H9 (cell line): ENCODE measurements around the gene LDLRAD4. TPM values are rescaled to one million over a fixed set of nuclear protein-coding genes. Genes with fewer than 3 reads are reported as not detected.

Experiments used
- DNase-seq: peaks from one replicate; pipeline ENCODE4 v3.0.0-alpha.2; 2017
- H2AFZ ChIP-seq: one replicate; pipeline ENCODE4 v1.6.1; 2013; ENCODE audit warnings: mild to moderate bottlenecking, low read length, control low read depth, moderate library complexity
- H2AK5ac ChIP-seq: 2 replicates; pipeline ENCODE4 v1.6.1; 2013; ENCODE audit warnings: low read length, control low read depth, mixed read lengths; ENCODE audit not compliant: insufficient read length
- H2BK120ac ChIP-seq: one replicate; pipeline ENCODE4 v1.6.1; 2013; ENCODE audit warnings: low read depth, mild to moderate bottlenecking, low read length, control low read depth, inconsistent platforms; ENCODE audit not compliant: poor library complexity, severe bottlenecking
- H2BK12ac ChIP-seq: 2 replicates; pipeline ENCODE4 v1.6.1; 2013; ENCODE audit warnings: low read length, control low read depth, mixed read lengths, low read depth; ENCODE audit not compliant: insufficient read length
- H2BK15ac ChIP-seq: 2 replicates; pipeline ENCODE4 v1.6.1; 2013; ENCODE audit warnings: low read depth, low read length, control low read depth
- H2BK20ac ChIP-seq: one replicate; pipeline ENCODE4 v1.6.1; 2013; ENCODE audit warnings: low read depth, mild to moderate bottlenecking, low read length, control low read depth, inconsistent platforms; ENCODE audit not compliant: poor library complexity, severe bottlenecking
- H2BK5ac ChIP-seq: 2 replicates; pipeline ENCODE4 v1.6.1; 2013; ENCODE audit warnings: low read length, control low read depth, mixed read lengths; ENCODE audit not compliant: insufficient read length
- H3K14ac ChIP-seq: 2 replicates; pipeline ENCODE4 v1.6.1; 2013; ENCODE audit warnings: low read length, control low read depth; ENCODE audit not compliant: insufficient read depth
- H3K18ac ChIP-seq: 2 replicates; pipeline ENCODE4 v1.6.1; 2013; ENCODE audit warnings: low read depth, mild to moderate bottlenecking, mixed read lengths, low read length, control low read depth; ENCODE audit not compliant: insufficient read length
- H3K23ac ChIP-seq: 2 replicates; pipeline ENCODE4 v1.6.1; 2013; ENCODE audit warnings: low read length, control low read depth, mixed read lengths, low read depth; ENCODE audit not compliant: insufficient read length
- H3K23me2 ChIP-seq: 2 replicates; pipeline ENCODE4 v1.6.1; 2013; ENCODE audit warnings: low read depth, mild to moderate bottlenecking, mixed read lengths, low read length, control low read depth; ENCODE audit not compliant: insufficient read length, poor library complexity, severe bottlenecking
- H3K27ac ChIP-seq: 2 replicates; pipeline ENCODE4 v1.5.1; 2013; ENCODE audit warnings: low read length, control low read depth, mixed read lengths, low read depth; ENCODE audit not compliant: insufficient read length
- H3K27me3 ChIP-seq: 2 replicates; pipeline ENCODE4 v1.6.1; 2013; ENCODE audit warnings: low read length, control low read depth, inconsistent platforms; ENCODE audit not compliant: insufficient read depth
- H3K4ac ChIP-seq: 2 replicates; pipeline ENCODE4 v1.6.1; 2013; ENCODE audit warnings: low read depth, mild to moderate bottlenecking, control low read depth, inconsistent platforms, low read length, moderate library complexity
- H3K4me1 ChIP-seq: 2 replicates; pipeline ENCODE4 v1.6.1; 2013; ENCODE audit warnings: low read length, control low read depth, inconsistent platforms; ENCODE audit not compliant: insufficient read depth
- H3K4me2 ChIP-seq: 2 replicates; pipeline ENCODE4 v1.6.1; 2013; ENCODE audit warnings: low read length, control low read depth, mixed read lengths; ENCODE audit not compliant: insufficient read length, insufficient read depth
- H3K56ac ChIP-seq: 2 replicates; pipeline ENCODE4 v1.6.1; 2013; ENCODE audit warnings: low read depth, mild to moderate bottlenecking, mixed read lengths, low read length, control low read depth; ENCODE audit not compliant: insufficient read length
- H3K79me1 ChIP-seq: 2 replicates; pipeline ENCODE4 v1.6.1; 2013; ENCODE audit warnings: low read depth, mild to moderate bottlenecking, moderate library complexity, low read length, control low read depth, inconsistent platforms; ENCODE audit not compliant: insufficient read depth, poor library complexity, severe bottlenecking
- H3K79me2 ChIP-seq: 2 replicates; pipeline ENCODE4 v1.6.1; 2013; ENCODE audit warnings: low read length, control low read depth, inconsistent platforms; ENCODE audit not compliant: insufficient read depth
- H3K9ac ChIP-seq: 2 replicates; pipeline ENCODE4 v1.6.1; 2013; ENCODE audit warnings: low read length, control low read depth, mixed read lengths; ENCODE audit not compliant: insufficient read length; ENCODE audit errors: extremely low read depth
- H3K9me3 ChIP-seq: one replicate; pipeline ENCODE4 v1.6.1; 2013; ENCODE audit warnings: low read depth, low read length, inconsistent platforms; ENCODE audit not compliant: control insufficient read depth
- H3T11ph ChIP-seq: one replicate; pipeline ENCODE4 v1.6.1; 2013; ENCODE audit warnings: mild to moderate bottlenecking, low read length, control low read depth, inconsistent platforms
- H4K20me1 ChIP-seq: one replicate; pipeline ENCODE4 v1.6.1; 2013; ENCODE audit not compliant: control insufficient read depth, insufficient read length, insufficient read depth
- H4K5ac ChIP-seq: 2 replicates; pipeline ENCODE4 v1.6.1; 2013; ENCODE audit warnings: low read depth, mild to moderate bottlenecking, mixed read lengths, low read length, control low read depth; ENCODE audit not compliant: insufficient read length
- H4K8ac ChIP-seq: replicated peaks from 2 replicates; pipeline ENCODE4 v1.6.1; 2013; ENCODE audit warnings: low read length, control low read depth, mixed read lengths, low read depth; ENCODE audit not compliant: insufficient read length
- H4K91ac ChIP-seq: 2 replicates; pipeline ENCODE4 v1.6.1; 2013; ENCODE audit warnings: low read depth, mild to moderate bottlenecking, moderate library complexity, mixed read lengths, low read length, control low read depth; ENCODE audit not compliant: insufficient read length
- H3K27ac Mint-ChIP-seq, 3 experiments: 2 replicates in 2 of 3; 3 replicates in 1 of 3; pipeline ENCODE4 v1.8.0; 2020 to 2021; ENCODE audit warnings: mixed read lengths in 3 of 3, mild to moderate bottlenecking in 1 of 3, moderate library complexity in 1 of 3
- H3K27me3 Mint-ChIP-seq: 2 replicates; pipeline ENCODE4 v1.8.0; 2021; ENCODE audit warnings: low read depth, mild to moderate bottlenecking, moderate library complexity, mixed read lengths
- H3K36me3 Mint-ChIP-seq, 3 experiments: 2 replicates in 2 of 3; 3 replicates in 1 of 3; pipeline ENCODE4 v1.8.0; 2020 to 2021; ENCODE audit warnings: low read depth in 3 of 3, mixed read lengths in 3 of 3; ENCODE audit not compliant: insufficient read depth in 1 of 3
- H3K4me1 Mint-ChIP-seq, 2 experiments: 2 replicates each; pipeline ENCODE4 v1.8.0; 2020; ENCODE audit warnings: mixed read lengths in 2 of 2
- H3K4me3 Mint-ChIP-seq, 2 experiments: 2 replicates in 1 of 2; 3 replicates in 1 of 2; pipeline ENCODE4 v1.8.0; 2020 to 2021; ENCODE audit warnings: mild to moderate bottlenecking in 2 of 2, mixed read lengths in 2 of 2, moderate library complexity in 1 of 2
- H3K9me3 Mint-ChIP-seq, 2 experiments: 2 replicates in 1 of 2; 3 replicates in 1 of 2; pipeline ENCODE4 v1.8.0; 2020; ENCODE audit warnings: mild to moderate bottlenecking in 2 of 2, mixed read lengths in 2 of 2, moderate library complexity in 1 of 2
- CTCF ChIP-seq: fragments of 200-600 bp; sonication (generic); conservative IDR thresholded peaks from 3 replicates; pipeline ENCODE4 v1.8.0; 2021; ENCODE audit warnings: antibody characterized with exemption, mild to moderate bottlenecking
- WGBS: extraction: QIAGEN DNeasy Blood & Tissue Kit; methylation state at CpG from one replicate; pipeline ENCODE4 v1.1.7; 2013; ENCODE audit warnings: missing lambda C conversion rate, low lambda C conversion rate, mixed read lengths; ENCODE audit not compliant: insufficient read length; ENCODE audit errors: extremely low coverage; 5-methylcytosine and 5-hydroxymethylcytosine counted together
- total RNA-seq: library from RNA; stranded (reverse); gene quantifications from 2 replicates; pipeline ENCODE4 v1.2.1, GENCODE V29; 2021

Gene LDLRAD4
- total RNA-seq, 1 experiment from 2014 or later: 3.9 TPM

- Histone ChIP-seq H3K14ac (no peak overlapping the region), H3K23ac (no peak overlapping the region), H3K27ac (no peak overlapping the region), H3K9ac (no peak overlapping the region), H3K56ac (no peak overlapping the region), H2BK15ac (no peak overlapping the region), H3T11ph (no peak overlapping the region), H4K8ac (no peak overlapping the region), H3K79me2 (no peaks in the 10 kb centered on the region), H2BK120ac (no peak overlapping the region), H2BK12ac (no peak overlapping the region), H2BK20ac (no peak overlapping the region), H3K79me1 (no peaks in the 10 kb centered on the region), H3K27me3 (no peaks in the 10 kb centered on the region), H4K20me1 (no peaks in the 10 kb centered on the region), H3K4me1 (no peaks in the 10 kb centered on the region; the same call in 1 of the 2 replicates), H3K4me2 (no peak overlapping the region), H3K4ac (no peak overlapping the region), H2AFZ (no peak overlapping the region), H4K91ac (no peak overlapping the region), H4K5ac (no peak overlapping the region), H2AK5ac (no peak overlapping the region), H3K9me3 (no peaks in the 10 kb centered on the region), H3K18ac (no peak overlapping the region), H3K23me2 (no peaks in the 10 kb centered on the region), H2BK5ac (no peak overlapping the region)
- no peak overlapping the region for H3K4me3 Mint-ChIP-seq
- no peaks in the 10 kb centered on the region; the same call in 1 of the 2 replicates for H3K27me3 Mint-ChIP-seq
- H3K27ac Mint-ChIP-seq: no peak overlapping the region
- H3K4me1 Mint-ChIP-seq: peaks cover 14 to 15% of the 10 kb centered on the region in 2 experiments
- TF ChIP-seq CTCF: no peak
- H3K36me3 Mint-ChIP-seq: peaks cover 0 to 5% (median 4%) of the 10 kb centered on the region in 3 experiments; a peak in 2 of 7 replicates
- no CpG with 5 or more reads among the region's 7 CpGs for WGBS
- H3K9me3 Mint-ChIP-seq: peaks cover 5 to 6% of the 10 kb centered on the region in 2 experiments; a peak in 4 of 5 replicates
- no peak for DNase-seq
These were observed 197.6 kb downstream of the LDLRAD4 start for GRCh38 chr18:13416208-13416607.
